Stomach (tissue), 4 donors: ENCODE data around the gene CDK5RAP3.

Experiments used
- CTCF ChIP-seq, 7 experiments: fragments of 450-650 bp in 4 of 7; fragments of 200-600 bp in 3 of 7; sonication (generic) in 3 of 7; IDR thresholded peaks; one replicate each; pipeline ENCODE4 v1.5.1; 2016 to 2019; ENCODE audit warnings: antibody characterized with exemption in 7 of 7, control low read depth in 2 of 7, mild to moderate bottlenecking in 1 of 7
- POLR2A ChIP-seq, 4 donors: fragments of 450-650 bp; IDR thresholded peaks; one replicate each; pipeline ENCODE4 v1.6.1; 2016; ENCODE audit warnings: antibody characterized with exemption in 4 of 4, control low read depth in 2 of 4, mild to moderate bottlenecking in 1 of 4, moderate library complexity in 1 of 4

- TF ChIP-seq POLR2A (IDR thresholded peaks at IDR 0.05): no peak
- TF ChIP-seq CTCF (IDR thresholded peaks at IDR 0.05): no peak
Observed at GRCh38 chr17:47928415-47928814, 42.5 kb upstream of the CDK5RAP3 start.
